Neural cell (in vitro differentiated cells): Measurements from ENCODE around the gene GDPD4. TPM values are rescaled to one million over a fixed set of nuclear protein-coding genes. Genes with fewer than 3 reads are reported as not detected.

Experiments used
- H2AFZ ChIP-seq: fragments of 200-600, 300-800 bp; sonication (generic), shearing (Covaris generic); 2 replicates; pipeline ENCODE4 v1.6.0; 2014; ENCODE audit warnings: low read depth, mild to moderate bottlenecking, antibody characterized with exemption, low read length, moderate library complexity
- H3F3A ChIP-seq: fragments of 200-600 bp; shearing (Covaris generic); 2 replicates; pipeline ENCODE4 v1.6.1; 2016; ENCODE audit warnings: mild to moderate bottlenecking, moderate library complexity, mixed read lengths, antibody characterized with exemption, low read length; ENCODE audit not compliant: insufficient read depth, poor library complexity, severe bottlenecking
- H3K27ac ChIP-seq: fragments of 200-600, 300-800 bp; sonication (generic), shearing (Covaris generic); 2 replicates; pipeline ENCODE4 v1.5.1; 2014; ENCODE audit warnings: mild to moderate bottlenecking, low read length, moderate library complexity
- H3K27me3 ChIP-seq: fragments of 300-800, 200-600 bp; sonication (generic), shearing (Covaris generic); 2 replicates; pipeline ENCODE4 v1.6.0; 2014; ENCODE audit warnings: mild to moderate bottlenecking, low read depth, low read length, moderate library complexity; ENCODE audit not compliant: insufficient read depth
- H3K36me3 ChIP-seq: fragments of 300-800, 200-600 bp; sonication (generic), shearing (Covaris generic); 2 replicates; pipeline ENCODE4 v1.5.1; 2014; ENCODE audit warnings: mild to moderate bottlenecking, antibody characterized with exemption, low read length, moderate library complexity; ENCODE audit not compliant: insufficient read depth
- H3K4me2 ChIP-seq: fragments of 300-800, 200-600 bp; sonication (generic), shearing (Covaris generic); 2 replicates; pipeline ENCODE4 v1.6.0; 2014; ENCODE audit warnings: mild to moderate bottlenecking, low read length
- H3K4me3 ChIP-seq: fragments of 300-800, 200-600 bp; sonication (generic), shearing (Covaris generic); 2 replicates; pipeline ENCODE4 v1.5.1; 2014; ENCODE audit warnings: mild to moderate bottlenecking, low read length, moderate library complexity
- H3K79me2 ChIP-seq: fragments of 200-600 bp; shearing (Covaris generic); replicated peaks from 2 replicates; pipeline ENCODE4 v1.6.0; 2014; ENCODE audit warnings: mild to moderate bottlenecking, low read length, moderate library complexity; ENCODE audit not compliant: insufficient read depth
- H3K9ac ChIP-seq: fragments of 300-800, 200-600 bp; sonication (generic), shearing (Covaris generic); 2 replicates; pipeline ENCODE4 v1.6.1; 2016; ENCODE audit warnings: mild to moderate bottlenecking, low read length, mixed read lengths
- H3K9me2 ChIP-seq: fragments of 200-600 bp; shearing (Covaris generic); 2 replicates; pipeline ENCODE4 v1.6.1; 2016; ENCODE audit warnings: mild to moderate bottlenecking, low read length, mixed read lengths; ENCODE audit not compliant: insufficient read depth
- H3K9me3 ChIP-seq: fragments of 200-600, 300-800 bp; sonication (generic), shearing (Covaris generic); 2 replicates; pipeline ENCODE4 v1.6.1; 2016; ENCODE audit warnings: mild to moderate bottlenecking, mixed run types, low read length, moderate library complexity, mixed read lengths
- H4K20me1 ChIP-seq: fragments of 200-600 bp; shearing (Covaris generic); 2 replicates; pipeline ENCODE4 v1.6.1; 2016; ENCODE audit warnings: mild to moderate bottlenecking, mixed run types; ENCODE audit not compliant: insufficient read depth
- CTCF ChIP-seq: fragments of 450-650 bp; IDR thresholded peaks from 2 replicates; pipeline ENCODE4 v1.5.1; 2014; ENCODE audit warnings: antibody characterized with exemption, mild to moderate bottlenecking, moderate library complexity; ENCODE audit not compliant: poor library complexity, severe bottlenecking
- EP300 ChIP-seq: fragments of 450-650 bp; conservative IDR thresholded peaks from 2 replicates; pipeline ENCODE4 v1.6.1; 2014; ENCODE audit warnings: antibody characterized with exemption, mild to moderate bottlenecking, moderate library complexity; ENCODE audit not compliant: poor library complexity, severe bottlenecking
- EZH2 ChIP-seq: fragments of 200-600, 300-800 bp; shearing (Covaris generic), sonication (generic); IDR thresholded peaks from 2 replicates; pipeline ENCODE4 v1.6.1; 2014; ENCODE audit warnings: antibody characterized with exemption, low read length, borderline replicate concordance, mild to moderate bottlenecking; ENCODE audit not compliant: insufficient read depth, poor library complexity, severe bottlenecking
- MXI1 ChIP-seq: fragments of 450-650 bp; conservative IDR thresholded peaks from 2 replicates; pipeline ENCODE4 v1.6.1; 2014; ENCODE audit warnings: antibody characterized with exemption, mild to moderate bottlenecking; ENCODE audit not compliant: poor library complexity, severe bottlenecking
- POLR2AphosphoS5 ChIP-seq: IDR thresholded peaks from 2 replicates; pipeline ENCODE4 v1.6.1; 2012
- RAD21 ChIP-seq: fragments of 450-650 bp; conservative IDR thresholded peaks from 2 replicates; pipeline ENCODE4 v1.6.1; 2014; ENCODE audit warnings: antibody characterized with exemption, mild to moderate bottlenecking, moderate library complexity
- REST ChIP-seq: IDR thresholded peaks from 2 replicates; pipeline ENCODE4 v1.6.1; 2012; ENCODE audit warnings: borderline replicate concordance
- SMC3 ChIP-seq: fragments of 450-650 bp; conservative IDR thresholded peaks from 2 replicates; pipeline ENCODE4 v1.6.1; 2014; ENCODE audit warnings: antibody characterized with exemption, mild to moderate bottlenecking, moderate library complexity; ENCODE audit not compliant: poor library complexity
- TAF1 ChIP-seq: IDR thresholded peaks from 2 replicates; pipeline ENCODE4 v1.6.1; 2012; ENCODE audit warnings: low read depth
- polyA plus RNA-seq: library from polyadenylated mRNA; depleted of rRNA; stranded (reverse); fragments of >200 nt; gene quantifications from 2 replicates; pipeline ENCODE4 v1.2.3, GENCODE V29; 2014

GDPD4 gene
- polyA plus RNA-seq, 1 donor from 2014 or later, result not detected

GRCh38 chr11:77294040-77294439, 7.4 kb downstream of the GDPD4 start:
- Histone ChIP-seq H3K27me3 (no peaks in the 10 kb centered on the region), H3K27ac (no peak overlapping the region), H2AFZ (no peak overlapping the region), H3K4me3 (no peak overlapping the region), H3K4me2 (no peak overlapping the region), H4K20me1 (no peaks in the 10 kb centered on the region), H3K9me3 (no peaks in the 10 kb centered on the region), H3K9me2 (no peaks in the 10 kb centered on the region), H3F3A (no peaks in the 10 kb centered on the region), H3K9ac (no peak overlapping the region), H3K79me2 (no peaks in the 10 kb centered on the region), H3K36me3 (no peaks in the 10 kb centered on the region)
- TF ChIP-seq TAF1 (no peak), EZH2 (no peak), EP300 (no peak), REST (no peak), MXI1 (no peak), POLR2AphosphoS5 (no peak), RAD21 (no peak)

GRCh38 chr11:77289737-77290136, 11.7 kb downstream of the GDPD4 start:
- no peak overlapping the region for H2AFZ ChIP-seq
- no peaks in the 10 kb centered on the region for H3K27me3 ChIP-seq
- TF ChIP-seq POLR2AphosphoS5 (no peak), RAD21 (no peak), EP300 (no peak), CTCF (no peak), SMC3 (no peak), TAF1 (no peak), REST (no peak), EZH2 (no peak), MXI1 (no peak)
- no peaks in the 10 kb centered on the region for H3K9me3 ChIP-seq
- H3K9me2 ChIP-seq, result no peaks in the 10 kb centered on the region
- no peak overlapping the region for H3K27ac ChIP-seq
- no peaks in the 10 kb centered on the region for H3K36me3 ChIP-seq
- no peaks in the 10 kb centered on the region for H3K79me2 ChIP-seq
- no peak overlapping the region for H3K4me3 ChIP-seq
- no peaks in the 10 kb centered on the region for H3F3A ChIP-seq
- H3K4me2 ChIP-seq, result no peak overlapping the region
- H3K9ac ChIP-seq, result no peak overlapping the region
- no peaks in the 10 kb centered on the region for H4K20me1 ChIP-seq
